GM12801 (cell line): ENCODE data around the gene LRCH1.

Experiments used
- TF ChIP-seq, protein P1 (sequence below): IDR thresholded peaks from one replicate; pipeline ENCODE4 v1.5.1; 2011; ENCODE audit warnings: control low read depth; ENCODE audit not compliant: insufficient read length; ENCODE audit errors: extremely low read depth

LRCH1 gene

GRCh38 chr13:46636451-46636850 lies 83.5 kb downstream of the LRCH1 start:
- TF ChIP-seq, protein P1, sequence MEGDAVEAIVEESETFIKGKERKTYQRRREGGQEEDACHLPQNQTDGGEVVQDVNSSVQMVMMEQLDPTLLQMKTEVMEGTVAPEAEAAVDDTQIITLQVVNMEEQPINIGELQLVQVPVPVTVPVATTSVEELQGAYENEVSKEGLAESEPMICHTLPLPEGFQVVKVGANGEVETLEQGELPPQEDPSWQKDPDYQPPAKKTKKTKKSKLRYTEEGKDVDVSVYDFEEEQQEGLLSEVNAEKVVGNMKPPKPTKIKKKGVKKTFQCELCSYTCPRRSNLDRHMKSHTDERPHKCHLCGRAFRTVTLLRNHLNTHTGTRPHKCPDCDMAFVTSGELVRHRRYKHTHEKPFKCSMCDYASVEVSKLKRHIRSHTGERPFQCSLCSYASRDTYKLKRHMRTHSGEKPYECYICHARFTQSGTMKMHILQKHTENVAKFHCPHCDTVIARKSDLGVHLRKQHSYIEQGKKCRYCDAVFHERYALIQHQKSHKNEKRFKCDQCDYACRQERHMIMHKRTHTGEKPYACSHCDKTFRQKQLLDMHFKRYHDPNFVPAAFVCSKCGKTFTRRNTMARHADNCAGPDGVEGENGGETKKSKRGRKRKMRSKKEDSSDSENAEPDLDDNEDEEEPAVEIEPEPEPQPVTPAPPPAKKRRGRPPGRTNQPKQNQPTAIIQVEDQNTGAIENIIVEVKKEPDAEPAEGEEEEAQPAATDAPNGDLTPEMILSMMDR = no peak

- TF ChIP-seq, protein P1 = no peak
These were observed 84.2 kb downstream of the LRCH1 start for GRCh38 chr13:46637213-46637612.

DNA sequence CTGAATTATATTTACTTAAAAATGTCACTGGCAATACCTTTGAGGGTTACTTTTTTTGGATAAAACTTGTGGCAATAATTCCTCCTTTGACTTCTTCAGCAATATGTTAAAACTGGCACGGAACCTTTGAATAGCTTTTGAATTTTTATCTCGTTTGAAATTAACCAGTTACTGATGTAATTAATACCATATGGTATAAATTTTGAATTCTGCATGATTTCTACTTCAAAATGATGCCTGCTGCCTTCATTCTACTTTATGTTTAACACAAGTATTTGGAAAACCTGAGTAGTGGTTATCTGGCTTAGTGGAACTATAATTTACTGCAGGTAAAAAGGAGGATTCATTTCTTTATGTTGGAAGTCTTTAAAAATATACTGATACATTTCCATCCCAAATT lies 85.3 kb downstream of the LRCH1 start:
- TF ChIP-seq, protein P1 = no peak

- TF ChIP-seq, protein P1 = no peak
These were observed 86.3 kb downstream of the LRCH1 start for GRCh38 chr13:46639033-46639981.

DNA sequence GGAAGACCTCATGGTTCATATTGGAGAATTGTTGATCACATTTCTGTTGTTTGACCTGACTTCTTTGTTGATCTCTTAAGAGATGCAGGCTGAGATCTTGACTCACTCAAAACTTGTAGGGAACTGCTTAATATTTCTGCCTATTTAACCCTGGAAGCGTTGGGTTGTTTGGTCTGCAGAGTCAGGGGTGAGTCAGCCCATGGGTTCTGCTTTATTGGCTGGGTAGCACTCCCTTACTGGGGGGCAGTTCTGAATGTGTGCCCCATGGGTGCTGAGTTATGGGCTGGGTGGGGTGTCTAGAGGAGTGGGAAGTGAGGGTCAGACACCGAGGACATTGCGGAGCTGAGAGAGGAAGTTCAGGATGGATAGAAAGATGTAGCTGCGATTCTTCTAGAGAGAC lies 87.9 kb downstream of the LRCH1 start:
- TF ChIP-seq, protein P1 = no peak

- TF ChIP-seq, protein P1 = no peak
These were observed 88.5 kb downstream of the LRCH1 start for GRCh38 chr13:46641274-46642081.

GRCh38 chr13:46642254-46642653 lies 89.3 kb downstream of the LRCH1 start:
- TF ChIP-seq, protein P1 = no peak
